ENCODE results near the gene MCU. TPM values are rescaled to one million over a fixed set of nuclear protein-coding genes. Genes with fewer than 3 reads are reported as not detected.

MCU gene
- total RNA-seq, 3 donors from 2014 or later (not counting 1 experiment from before 2014, with no cell fraction given) = 13.1 to 15.6 (median 14.1) TPM

DNA sequence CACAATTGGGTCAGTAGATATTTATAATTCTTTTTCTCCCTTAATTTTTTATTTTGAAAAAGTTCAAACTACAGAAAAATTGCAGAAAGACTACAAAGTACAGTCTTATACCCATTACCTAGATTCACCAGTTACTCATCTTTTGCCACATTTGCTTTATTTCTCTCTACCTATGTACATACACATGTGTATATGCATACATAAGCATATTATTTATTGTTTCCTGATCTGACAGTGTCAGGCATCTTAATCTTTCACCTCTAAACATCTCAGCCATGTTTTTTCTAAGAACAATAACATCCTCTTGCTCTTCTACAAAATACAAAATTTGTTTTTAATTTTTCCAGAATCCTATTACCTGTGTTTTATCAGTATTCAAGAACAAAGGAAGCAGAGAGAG lies 133.2 kb downstream of the MCU start:
- Mint-ChIP-seq H3K36me3 (no peaks in the 10 kb centered on the region), H3K9me3 (no peaks in the 10 kb centered on the region), H3K4me3 (no peak overlapping the region), H3K27me3 (ENCODE audit: low read depth in 2 of 2) (no peaks in the 10 kb centered on the region), H3K27ac (no peak overlapping the region), H3K4me1 (no peaks in the 10 kb centered on the region)
- TF ChIP-seq, protein P1, sequence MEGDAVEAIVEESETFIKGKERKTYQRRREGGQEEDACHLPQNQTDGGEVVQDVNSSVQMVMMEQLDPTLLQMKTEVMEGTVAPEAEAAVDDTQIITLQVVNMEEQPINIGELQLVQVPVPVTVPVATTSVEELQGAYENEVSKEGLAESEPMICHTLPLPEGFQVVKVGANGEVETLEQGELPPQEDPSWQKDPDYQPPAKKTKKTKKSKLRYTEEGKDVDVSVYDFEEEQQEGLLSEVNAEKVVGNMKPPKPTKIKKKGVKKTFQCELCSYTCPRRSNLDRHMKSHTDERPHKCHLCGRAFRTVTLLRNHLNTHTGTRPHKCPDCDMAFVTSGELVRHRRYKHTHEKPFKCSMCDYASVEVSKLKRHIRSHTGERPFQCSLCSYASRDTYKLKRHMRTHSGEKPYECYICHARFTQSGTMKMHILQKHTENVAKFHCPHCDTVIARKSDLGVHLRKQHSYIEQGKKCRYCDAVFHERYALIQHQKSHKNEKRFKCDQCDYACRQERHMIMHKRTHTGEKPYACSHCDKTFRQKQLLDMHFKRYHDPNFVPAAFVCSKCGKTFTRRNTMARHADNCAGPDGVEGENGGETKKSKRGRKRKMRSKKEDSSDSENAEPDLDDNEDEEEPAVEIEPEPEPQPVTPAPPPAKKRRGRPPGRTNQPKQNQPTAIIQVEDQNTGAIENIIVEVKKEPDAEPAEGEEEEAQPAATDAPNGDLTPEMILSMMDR (IDR thresholded peaks at IDR 0.05) = no peak
- no peak for DNase-seq
- intact Hi-C loops (cut with micrococcal nuclease) = no loop called here
- H3K36me3 ChIP-seq (ENCODE audit: control insufficient read depth, insufficient read depth, low read length) = no peaks in the 10 kb centered on the region
- no peak for ATAC-seq
- H3K4me1 ChIP-seq (ENCODE audit: control insufficient read depth, insufficient read depth, low read length) = no peaks in the 10 kb centered on the region
- no peak overlapping the region for H3K27ac ChIP-seq (ENCODE audit: low read length)
- H3K27me3 ChIP-seq (ENCODE audit: control insufficient read depth, insufficient read depth, low read length) = no peaks in the 10 kb centered on the region
- no peak overlapping the region for H3K4me3 ChIP-seq (ENCODE audit: low read length)
- H3K9me3 ChIP-seq (ENCODE audit: control insufficient read depth, insufficient read depth, low read length) = no peaks in the 10 kb centered on the region

DNA sequence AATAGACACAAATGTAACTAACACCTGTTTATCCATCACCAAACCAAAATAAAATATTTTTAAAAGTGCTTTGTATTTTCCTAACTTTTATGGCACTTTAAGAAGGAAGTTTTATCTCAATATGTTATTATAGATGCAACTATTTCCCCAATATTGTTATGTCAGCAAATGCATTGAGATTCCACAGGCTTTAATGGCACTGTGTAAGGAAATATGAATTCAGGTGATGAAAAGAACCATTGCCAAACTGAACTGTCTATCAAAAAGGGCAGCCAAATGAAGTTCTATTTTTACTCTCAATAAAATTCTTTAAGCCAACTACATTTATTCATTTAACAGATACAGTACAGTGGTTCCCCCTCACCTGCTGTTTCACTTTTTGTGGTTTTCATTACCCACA lies 134.4 kb downstream of the MCU start:
- no peaks in the 10 kb centered on the region for H3K36me3 Mint-ChIP-seq
- Histone ChIP-seq H3K4me1 (ENCODE audit: control insufficient read depth, insufficient read depth, low read length) (no peaks in the 10 kb centered on the region), H3K27ac (ENCODE audit: low read length) (no peak overlapping the region), H3K9me3 (ENCODE audit: control insufficient read depth, insufficient read depth, low read length) (no peaks in the 10 kb centered on the region), H3K36me3 (ENCODE audit: control insufficient read depth, insufficient read depth, low read length) (no peaks in the 10 kb centered on the region), H3K27me3 (ENCODE audit: control insufficient read depth, insufficient read depth, low read length) (no peaks in the 10 kb centered on the region), H3K4me3 (ENCODE audit: low read length) (no peak overlapping the region)
- H3K4me3 Mint-ChIP-seq = no peak overlapping the region
- TF ChIP-seq, protein P1 (IDR thresholded peaks at IDR 0.05) = no peak
- ATAC-seq (no peak), DNase-seq (no peak)
- no peaks in the 10 kb centered on the region for H3K9me3 Mint-ChIP-seq
- no peaks in the 10 kb centered on the region for H3K27me3 Mint-ChIP-seq (ENCODE audit: low read depth in 2 of 2)
- no peaks in the 10 kb centered on the region for H3K4me1 Mint-ChIP-seq
- intact Hi-C loops (cut with micrococcal nuclease) = no loop called here
- no peak overlapping the region for H3K27ac Mint-ChIP-seq

DNA sequence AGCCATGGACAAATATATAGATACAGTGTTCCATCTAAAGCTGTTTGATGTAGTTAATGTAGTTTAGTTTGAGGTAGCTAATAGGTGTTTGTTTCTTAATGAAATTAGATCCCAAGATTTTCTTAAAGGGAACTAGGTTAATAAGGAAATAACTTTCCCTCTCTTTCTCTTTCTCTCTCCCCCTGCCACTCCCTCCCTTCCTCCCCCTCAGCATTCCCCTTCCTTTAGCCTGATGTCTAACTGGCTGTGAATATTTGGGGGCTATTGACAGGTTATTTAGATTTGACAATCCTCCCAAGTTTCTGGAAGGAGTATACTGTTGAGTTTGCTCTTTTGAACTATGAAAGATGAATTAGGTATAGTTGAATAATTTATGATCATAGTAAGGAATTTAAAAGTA lies 136.4 kb downstream of the MCU start:
- no peaks in the 10 kb centered on the region for H3K4me1 Mint-ChIP-seq
- no peaks in the 10 kb centered on the region for H3K36me3 Mint-ChIP-seq
- intact Hi-C loops (cut with micrococcal nuclease) = no loop called here
- Histone ChIP-seq H3K36me3 (ENCODE audit: control insufficient read depth, insufficient read depth, low read length) (no peaks in the 10 kb centered on the region), H3K4me3 (ENCODE audit: low read length) (no peak overlapping the region), H3K4me1 (ENCODE audit: control insufficient read depth, insufficient read depth, low read length) (no peaks in the 10 kb centered on the region), H3K27ac (ENCODE audit: low read length) (no peak overlapping the region), H3K9me3 (ENCODE audit: control insufficient read depth, insufficient read depth, low read length) (no peaks in the 10 kb centered on the region), H3K27me3 (ENCODE audit: control insufficient read depth, insufficient read depth, low read length) (no peaks in the 10 kb centered on the region)
- H3K4me3 Mint-ChIP-seq = no peak overlapping the region
- no peak for ATAC-seq
- DNase-seq = no peak
- no peaks in the 10 kb centered on the region for H3K9me3 Mint-ChIP-seq
- no peak overlapping the region for H3K27ac Mint-ChIP-seq
- no peaks in the 10 kb centered on the region for H3K27me3 Mint-ChIP-seq (ENCODE audit: low read depth in 2 of 2)
- TF ChIP-seq, protein P1 (IDR thresholded peaks at IDR 0.05) = no peak

DNA sequence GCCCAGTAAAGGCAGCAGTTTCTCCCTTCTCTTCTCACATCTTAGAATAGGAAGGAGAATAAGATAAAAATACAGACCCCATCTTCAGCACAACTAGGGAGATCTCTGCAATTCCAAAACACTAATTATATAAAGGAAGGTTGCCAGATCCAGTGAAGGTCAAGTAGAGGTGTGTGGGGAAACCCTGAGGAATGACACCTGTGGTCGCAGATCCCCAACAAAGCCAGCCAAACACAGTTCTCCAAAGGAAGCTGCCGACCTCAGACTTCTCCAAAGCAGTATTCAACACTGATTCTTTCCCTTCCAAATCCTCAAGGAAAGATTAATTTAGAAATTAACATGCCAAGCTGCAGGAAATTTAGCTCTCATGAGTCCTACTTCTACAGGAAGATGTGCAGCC lies 138.7 kb downstream of the MCU start:
- Histone ChIP-seq H3K36me3 (ENCODE audit: control insufficient read depth, insufficient read depth, low read length) (no peaks in the 10 kb centered on the region), H3K27ac (ENCODE audit: low read length) (no peak overlapping the region), H3K27me3 (ENCODE audit: control insufficient read depth, insufficient read depth, low read length) (no peaks in the 10 kb centered on the region), H3K4me1 (ENCODE audit: control insufficient read depth, insufficient read depth, low read length) (no peaks in the 10 kb centered on the region), H3K9me3 (ENCODE audit: control insufficient read depth, insufficient read depth, low read length) (no peaks in the 10 kb centered on the region), H3K4me3 (ENCODE audit: low read length) (no peak overlapping the region)
- Mint-ChIP-seq H3K27me3 (ENCODE audit: low read depth in 2 of 2) (no peaks in the 10 kb centered on the region), H3K36me3 (no peaks in the 10 kb centered on the region), H3K27ac (no peak overlapping the region), H3K4me1 (no peaks in the 10 kb centered on the region), H3K9me3 (no peaks in the 10 kb centered on the region), H3K4me3 (no peak overlapping the region)
- intact Hi-C loops (cut with micrococcal nuclease) = no loop called here
- no peak for DNase-seq
- 82% methylated on average over 2 of the region's 2 CpGs for WGBS (ENCODE audit: insufficient coverage)
- TF ChIP-seq, protein P1 (IDR thresholded peaks at IDR 0.05) = no peak
- ATAC-seq = no peak

All from natural killer cell (primary cell).